KMS-11 (cell line): ENCODE results near the gene GLI3.

ENCODE experiments used
- H2AFZ ChIP-seq: fragments of 200-600 bp; sonication (generic); 2 replicates; pipeline ENCODE4 v1.6.1; 2016; ENCODE audit warnings: antibody characterized with exemption, mixed run types, low read depth
- H3K27ac ChIP-seq: fragments of 200-600 bp; sonication (generic); 2 replicates; pipeline ENCODE4 v1.6.1; 2016; ENCODE audit warnings: mild to moderate bottlenecking, mixed run types
- H3K27me3 ChIP-seq: fragments of 200-600 bp; sonication (generic); 2 replicates; pipeline ENCODE4 v1.6.1; 2017; ENCODE audit warnings: mild to moderate bottlenecking, low read depth, mixed run types, moderate library complexity; ENCODE audit not compliant: insufficient read depth
- H3K36me3 ChIP-seq: fragments of 200-600 bp; sonication (generic); 2 replicates; pipeline ENCODE4 v1.6.1; 2017; ENCODE audit warnings: mild to moderate bottlenecking, mixed run types; ENCODE audit not compliant: insufficient read depth
- H3K4me1 ChIP-seq: fragments of 200-600 bp; sonication (generic); 2 replicates; pipeline ENCODE4 v1.6.1; 2016; ENCODE audit warnings: mild to moderate bottlenecking, low read depth, mixed run types; ENCODE audit not compliant: poor library complexity, severe bottlenecking
- H3K4me2 ChIP-seq: fragments of 200-600 bp; sonication (generic); 2 replicates; pipeline ENCODE4 v1.7.0; 2016; ENCODE audit warnings: mild to moderate bottlenecking, mixed run types
- H3K4me3 ChIP-seq: fragments of 200-600 bp; sonication (generic); IDR thresholded peaks from 2 replicates; pipeline ENCODE4 v1.6.1; 2017; ENCODE audit warnings: low read depth, low read length, mixed read lengths; ENCODE audit not compliant: insufficient read depth
- H3K79me2 ChIP-seq: fragments of 200-600 bp; sonication (generic); 2 replicates; pipeline ENCODE4 v1.6.1; 2016; ENCODE audit warnings: low read depth, mixed run types; ENCODE audit not compliant: insufficient read depth
- H3K9ac ChIP-seq: fragments of 200-600 bp; sonication (generic); 2 replicates; pipeline ENCODE4 v1.6.1; 2016; ENCODE audit warnings: mild to moderate bottlenecking, mixed run types
- H4K20me1 ChIP-seq: fragments of 200-600 bp; sonication (generic); 2 replicates; pipeline ENCODE4 v1.6.1; 2016; ENCODE audit warnings: mild to moderate bottlenecking, mixed run types; ENCODE audit not compliant: insufficient read depth
- TF ChIP-seq, protein P1 (sequence below): fragments of 200-600 bp; sonication (generic); conservative IDR thresholded peaks from 2 replicates; pipeline ENCODE4 v1.6.1; 2017; ENCODE audit warnings: low read depth, mild to moderate bottlenecking, antibody characterized with exemption, low read length, moderate library complexity, mixed read lengths

GLI3 gene

DNA sequence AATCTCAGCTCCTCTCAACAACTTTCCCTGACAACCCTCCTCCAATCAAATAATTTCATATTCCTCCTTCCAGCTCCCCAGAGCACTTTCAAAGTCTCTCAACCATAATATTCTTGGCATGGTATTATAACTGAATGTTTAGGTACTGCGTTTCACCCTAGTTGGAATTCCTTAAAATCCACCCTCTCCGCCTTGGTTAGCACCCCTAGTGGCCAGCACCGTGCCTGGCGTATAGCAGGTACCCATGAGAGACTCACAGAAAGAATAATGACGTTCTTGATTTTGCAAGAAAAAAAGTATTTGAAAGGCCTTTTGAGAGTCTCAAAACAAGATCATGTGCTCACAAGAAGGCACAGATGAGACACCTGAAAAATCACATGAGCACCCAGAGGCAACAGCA lies 50.9 kb downstream of the GLI3 start:
- TF ChIP-seq, protein P1, sequence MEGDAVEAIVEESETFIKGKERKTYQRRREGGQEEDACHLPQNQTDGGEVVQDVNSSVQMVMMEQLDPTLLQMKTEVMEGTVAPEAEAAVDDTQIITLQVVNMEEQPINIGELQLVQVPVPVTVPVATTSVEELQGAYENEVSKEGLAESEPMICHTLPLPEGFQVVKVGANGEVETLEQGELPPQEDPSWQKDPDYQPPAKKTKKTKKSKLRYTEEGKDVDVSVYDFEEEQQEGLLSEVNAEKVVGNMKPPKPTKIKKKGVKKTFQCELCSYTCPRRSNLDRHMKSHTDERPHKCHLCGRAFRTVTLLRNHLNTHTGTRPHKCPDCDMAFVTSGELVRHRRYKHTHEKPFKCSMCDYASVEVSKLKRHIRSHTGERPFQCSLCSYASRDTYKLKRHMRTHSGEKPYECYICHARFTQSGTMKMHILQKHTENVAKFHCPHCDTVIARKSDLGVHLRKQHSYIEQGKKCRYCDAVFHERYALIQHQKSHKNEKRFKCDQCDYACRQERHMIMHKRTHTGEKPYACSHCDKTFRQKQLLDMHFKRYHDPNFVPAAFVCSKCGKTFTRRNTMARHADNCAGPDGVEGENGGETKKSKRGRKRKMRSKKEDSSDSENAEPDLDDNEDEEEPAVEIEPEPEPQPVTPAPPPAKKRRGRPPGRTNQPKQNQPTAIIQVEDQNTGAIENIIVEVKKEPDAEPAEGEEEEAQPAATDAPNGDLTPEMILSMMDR = peak; percentile 37; the same call in 1 of the 2 replicates
- Histone ChIP-seq H3K4me2 (no peak overlapping the region), H2AFZ (no peak overlapping the region), H3K27ac (no peak overlapping the region), H3K4me1 (no peaks in the 10 kb centered on the region), H4K20me1 (no peaks in the 10 kb centered on the region), H3K79me2 (no peaks in the 10 kb centered on the region), H3K36me3 (no peaks in the 10 kb centered on the region), H3K27me3 (no peaks in the 10 kb centered on the region), H3K4me3 (no peak overlapping the region), H3K9ac (no peak overlapping the region)

DNA sequence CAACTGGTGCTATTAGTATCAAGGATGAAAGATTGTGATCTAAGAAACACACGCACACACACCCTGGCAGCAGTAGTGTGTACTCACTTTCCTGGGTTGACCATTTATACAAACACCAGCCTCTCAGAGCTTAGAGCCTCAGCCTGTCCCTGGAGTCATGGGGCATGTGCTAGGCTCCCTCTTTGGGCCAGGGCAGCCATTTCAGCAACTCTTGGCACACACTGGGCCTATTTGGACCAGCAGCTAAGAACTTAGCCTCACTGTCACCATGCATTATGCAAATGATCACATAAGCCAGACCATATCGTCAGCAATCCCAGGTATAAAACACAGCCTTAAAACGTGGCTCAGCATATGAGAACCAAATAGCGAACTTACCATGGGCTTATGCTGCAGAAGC lies 51.3 kb downstream of the GLI3 start:
- no peaks in the 10 kb centered on the region for H3K36me3 ChIP-seq
- no peaks in the 10 kb centered on the region for H4K20me1 ChIP-seq
- no peaks in the 10 kb centered on the region for H3K79me2 ChIP-seq
- no peak overlapping the region for H3K27ac ChIP-seq
- no peak overlapping the region for H3K9ac ChIP-seq
- no peaks in the 10 kb centered on the region for H3K27me3 ChIP-seq
- no peaks in the 10 kb centered on the region for H3K4me1 ChIP-seq
- H3K4me3 ChIP-seq = no peak overlapping the region
- no peak overlapping the region for H2AFZ ChIP-seq
- H3K4me2 ChIP-seq = no peak overlapping the region
- TF ChIP-seq, protein P1 = no peak

DNA sequence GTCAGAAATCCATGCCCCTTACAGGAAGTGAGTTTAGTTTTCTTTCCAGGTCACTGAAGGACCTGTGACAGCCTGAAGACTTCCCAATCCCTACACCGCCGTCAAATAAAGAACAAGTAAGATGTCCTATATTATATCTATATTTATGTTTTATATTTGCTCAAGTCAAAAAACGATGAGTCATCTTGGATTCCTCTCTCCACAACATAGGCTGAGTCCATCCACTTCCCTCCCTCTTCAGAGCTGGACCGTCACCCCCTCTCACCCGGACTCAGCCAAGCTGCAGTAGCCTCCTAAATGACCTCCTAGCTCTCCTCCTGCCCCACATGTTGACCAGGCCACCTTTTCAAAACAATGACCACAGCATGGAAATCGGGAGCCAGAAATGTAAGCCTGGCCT lies 53.5 kb downstream of the GLI3 start:
- Histone ChIP-seq H4K20me1 (no peaks in the 10 kb centered on the region), H3K79me2 (no peaks in the 10 kb centered on the region), H2AFZ (no peak overlapping the region), H3K4me3 (no peak overlapping the region), H3K4me2 (no peak overlapping the region), H3K9ac (no peak overlapping the region), H3K27ac (no peak overlapping the region), H3K4me1 (no peaks in the 10 kb centered on the region), H3K27me3 (no peaks in the 10 kb centered on the region), H3K36me3 (no peaks in the 10 kb centered on the region)
- TF ChIP-seq, protein P1 = no peak

GRCh38 chr7:42181566-42181965 lies 55.4 kb downstream of the GLI3 start:
- Histone ChIP-seq H3K27me3 (no peaks in the 10 kb centered on the region), H3K4me3 (no peak overlapping the region), H4K20me1 (no peaks in the 10 kb centered on the region), H3K4me1 (no peaks in the 10 kb centered on the region), H3K36me3 (no peaks in the 10 kb centered on the region), H3K79me2 (no peaks in the 10 kb centered on the region), H2AFZ (no peak overlapping the region), H3K9ac (no peak overlapping the region), H3K27ac (no peak overlapping the region), H3K4me2 (no peak overlapping the region)
- TF ChIP-seq, protein P1 = no peak
